HG03060 (cell line): Measurements from ENCODE around the gene SETBP1.

Experiments
- ATAC-seq: cut with Tn5 transposase; IDR thresholded peaks from one replicate; pipeline ENCODE4 v1.9.1; 2021; ENCODE audit warnings: low read depth, moderate number of reproducible peaks; ENCODE audit not compliant: unreplicated experiment

The SETBP1 gene

DNA sequence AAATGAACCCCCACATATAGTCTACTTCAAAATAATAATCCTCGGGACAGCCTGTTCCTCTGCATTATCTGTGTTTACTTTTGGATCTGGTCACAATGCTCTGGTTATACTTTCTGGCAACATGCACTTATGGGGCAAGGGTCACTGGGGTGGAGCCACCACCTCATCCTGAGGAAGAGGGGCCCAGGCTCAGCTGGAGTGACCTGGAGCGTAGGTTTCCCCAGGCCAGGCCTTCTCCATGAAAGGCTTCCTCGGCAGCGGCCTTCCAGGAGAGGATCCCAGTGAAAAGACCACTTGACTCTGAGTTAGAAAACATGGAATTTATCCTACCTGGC is 237.4 kb downstream of the SETBP1 start:
- no peak for ATAC-seq

DNA sequence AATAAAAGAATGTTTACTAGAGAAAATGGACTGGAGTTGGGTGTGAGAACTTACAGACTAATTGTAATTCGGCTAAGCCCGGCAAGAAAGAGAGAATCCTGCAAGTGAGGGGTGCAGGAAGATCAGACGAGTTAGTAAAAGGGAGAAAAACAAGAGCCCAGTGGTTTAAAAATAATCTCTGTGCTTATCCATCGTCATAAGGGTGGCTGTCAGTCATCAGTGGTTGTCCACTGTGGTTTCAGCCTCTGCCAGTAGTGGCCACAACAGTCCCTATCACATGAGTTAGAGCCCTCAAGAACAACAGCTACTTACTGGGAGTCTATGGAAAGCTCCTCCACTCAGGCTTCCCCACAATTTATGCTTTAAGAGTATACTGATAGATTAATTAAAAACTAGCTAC is 239.8 kb downstream of the SETBP1 start:
- ATAC-seq, result no peak

DNA sequence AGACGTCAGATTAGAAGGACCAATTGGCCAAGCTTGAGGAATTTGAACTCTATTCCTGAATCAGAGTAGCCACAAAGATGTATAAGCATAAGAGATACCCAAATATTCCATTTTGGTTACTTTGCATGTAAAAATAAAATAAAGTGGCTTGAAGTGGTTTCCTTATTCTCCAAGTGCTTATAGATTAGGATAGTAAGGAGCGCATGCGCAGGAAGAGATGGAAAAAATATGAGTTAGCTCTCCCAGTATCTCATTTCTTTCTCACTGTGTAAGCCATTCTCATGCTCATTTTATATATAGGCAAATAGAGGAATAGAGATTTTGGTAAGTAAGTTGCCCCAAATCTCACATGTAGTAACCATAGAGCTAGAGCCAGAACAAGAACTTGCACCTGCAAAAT is 241.3 kb downstream of the SETBP1 start:
- no peak for ATAC-seq

DNA sequence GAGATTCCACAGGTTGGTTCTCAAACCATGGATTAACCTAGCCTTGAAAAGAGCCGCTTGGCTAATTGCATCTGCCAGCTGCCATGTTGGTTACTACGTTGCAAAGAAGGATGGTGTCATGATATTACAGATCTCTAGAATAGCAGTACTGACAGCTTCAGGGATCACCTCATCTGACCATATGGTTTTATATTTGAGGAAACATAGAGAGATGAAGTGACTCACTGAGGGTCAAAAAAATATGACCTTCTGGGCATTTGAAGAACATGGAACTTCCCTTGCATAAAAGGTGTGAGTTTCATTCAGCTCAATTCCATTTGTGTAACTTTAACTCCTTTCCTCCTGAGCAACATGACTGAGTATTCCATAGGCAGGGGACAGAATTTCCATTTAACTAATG is 242.3 kb downstream of the SETBP1 start:
- ATAC-seq, result no peak

DNA sequence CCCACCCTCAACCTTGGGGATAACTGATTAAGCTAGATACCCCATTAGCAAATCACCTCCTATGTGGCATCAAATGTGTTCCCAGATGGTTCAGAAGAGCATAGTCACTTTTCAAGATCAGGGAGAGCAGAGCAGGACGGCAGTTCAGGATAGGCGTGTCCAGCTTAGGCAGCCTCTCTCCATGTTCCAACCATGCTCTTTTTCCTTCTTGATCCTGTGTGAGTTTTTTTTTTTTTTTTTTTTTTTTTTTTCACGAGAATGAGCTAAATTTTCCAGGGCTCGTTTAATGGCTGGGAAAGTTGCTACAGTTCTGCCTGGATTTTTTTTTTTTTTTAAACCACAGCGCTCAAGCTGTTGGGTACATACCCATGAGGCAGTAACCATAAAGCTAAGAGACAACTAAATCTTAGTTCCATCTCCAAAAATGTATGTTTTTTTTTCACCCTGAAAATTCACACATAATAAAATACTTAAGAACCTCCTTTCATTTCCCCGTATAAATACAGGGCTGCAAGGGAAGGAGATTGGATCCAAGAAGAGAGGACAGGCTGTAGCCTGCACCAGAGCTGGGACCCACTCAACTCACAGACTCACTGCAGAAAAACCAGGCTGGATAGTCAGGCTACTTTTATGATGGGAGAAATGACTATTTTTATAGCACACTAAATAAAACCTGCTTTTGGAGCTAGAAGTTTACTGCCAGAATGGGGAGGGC is 244.3 kb downstream of the SETBP1 start:
- no peak for ATAC-seq

DNA sequence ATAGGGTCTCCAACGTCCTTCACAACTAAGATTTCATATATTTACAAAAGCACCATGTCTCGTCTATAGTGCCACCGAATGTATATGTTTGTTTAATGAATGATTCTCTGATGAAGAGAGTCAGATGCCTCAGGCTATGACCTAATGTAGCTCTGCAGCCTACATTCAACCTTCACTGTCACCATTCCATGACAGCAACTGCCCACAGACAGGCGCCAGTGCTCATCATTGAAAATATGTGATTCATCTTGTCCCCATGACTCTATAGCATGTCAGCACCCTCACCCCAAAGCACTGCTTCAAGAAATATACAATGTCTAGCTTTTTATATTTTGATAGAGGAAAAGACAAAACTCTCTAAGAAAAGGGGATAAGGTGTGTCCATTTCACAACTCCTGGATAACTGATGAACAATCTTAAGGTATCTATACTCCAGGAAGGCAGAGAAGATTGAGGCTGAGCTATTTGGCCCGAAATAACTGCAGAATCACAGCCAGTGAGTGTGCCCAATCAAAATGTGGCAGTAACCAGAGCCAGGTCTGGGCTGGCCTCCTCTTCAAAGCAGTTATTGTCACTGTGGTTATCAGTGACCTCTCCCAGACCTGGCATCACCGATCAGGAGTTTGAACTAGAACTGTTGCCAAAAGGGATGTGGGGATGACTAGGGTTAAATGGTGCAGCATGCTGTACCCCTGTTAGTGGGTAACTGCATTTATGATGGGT is 246.6 kb downstream of the SETBP1 start:
- no peak for ATAC-seq

DNA sequence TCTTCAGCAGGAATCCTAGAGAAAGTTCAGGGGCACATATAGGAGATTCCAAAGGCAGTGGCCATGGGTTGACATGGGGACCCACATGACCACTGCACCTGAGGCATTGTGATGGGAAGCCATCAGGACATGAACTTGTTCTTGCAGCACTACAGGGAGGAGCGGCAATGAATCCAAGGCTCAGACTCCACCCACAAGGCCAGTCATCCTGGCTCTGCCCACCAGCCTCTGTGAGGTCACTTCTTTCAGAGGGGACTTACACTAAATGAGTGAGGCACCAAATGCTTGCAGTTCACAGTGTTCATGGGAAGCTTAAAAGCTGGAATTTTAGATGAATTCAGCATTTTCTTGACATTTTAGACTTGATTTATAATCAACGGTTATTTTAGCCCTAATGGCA is 254.2 kb downstream of the SETBP1 start:
- no peak for ATAC-seq

DNA sequence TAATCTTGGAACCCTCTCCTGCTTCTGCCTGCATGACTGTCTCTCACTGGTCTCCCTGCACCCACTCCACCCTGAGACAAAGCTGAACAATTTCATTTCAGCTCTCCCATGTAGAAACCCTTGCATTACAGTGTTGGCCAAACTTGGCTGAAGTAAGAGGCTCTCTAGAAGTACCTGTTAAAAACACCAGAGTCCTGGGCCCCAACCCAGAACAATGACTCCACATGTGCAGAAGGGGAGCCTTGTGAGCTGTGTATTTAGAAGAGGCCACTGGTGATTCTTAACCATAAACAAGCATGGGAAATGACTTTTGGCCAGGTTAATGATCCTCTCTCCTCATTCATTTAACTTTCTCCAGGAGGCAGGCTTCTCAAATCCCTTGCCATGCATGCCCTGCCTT is 254.8 kb downstream of the SETBP1 start:
- no peak for ATAC-seq

DNA sequence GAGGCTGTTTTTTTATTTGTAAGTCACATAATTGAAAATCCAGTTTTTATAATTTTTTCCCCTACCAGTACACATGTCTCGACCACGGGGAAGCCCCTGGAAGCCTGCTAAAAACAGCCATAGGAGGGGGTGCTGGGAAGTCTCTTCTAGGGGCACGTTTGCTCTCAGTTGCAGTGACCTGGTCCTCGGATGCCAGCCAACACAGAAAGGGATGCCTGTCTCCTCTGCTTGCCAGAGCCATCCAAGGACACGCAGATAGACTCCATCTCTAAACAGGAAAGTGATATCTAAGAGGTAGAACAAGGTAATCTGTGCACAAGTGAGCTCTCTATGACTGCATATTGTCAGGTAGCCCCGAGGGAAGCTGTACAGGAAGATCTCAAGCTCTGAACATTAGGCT is 255.8 kb downstream of the SETBP1 start:
- no peak for ATAC-seq

DNA sequence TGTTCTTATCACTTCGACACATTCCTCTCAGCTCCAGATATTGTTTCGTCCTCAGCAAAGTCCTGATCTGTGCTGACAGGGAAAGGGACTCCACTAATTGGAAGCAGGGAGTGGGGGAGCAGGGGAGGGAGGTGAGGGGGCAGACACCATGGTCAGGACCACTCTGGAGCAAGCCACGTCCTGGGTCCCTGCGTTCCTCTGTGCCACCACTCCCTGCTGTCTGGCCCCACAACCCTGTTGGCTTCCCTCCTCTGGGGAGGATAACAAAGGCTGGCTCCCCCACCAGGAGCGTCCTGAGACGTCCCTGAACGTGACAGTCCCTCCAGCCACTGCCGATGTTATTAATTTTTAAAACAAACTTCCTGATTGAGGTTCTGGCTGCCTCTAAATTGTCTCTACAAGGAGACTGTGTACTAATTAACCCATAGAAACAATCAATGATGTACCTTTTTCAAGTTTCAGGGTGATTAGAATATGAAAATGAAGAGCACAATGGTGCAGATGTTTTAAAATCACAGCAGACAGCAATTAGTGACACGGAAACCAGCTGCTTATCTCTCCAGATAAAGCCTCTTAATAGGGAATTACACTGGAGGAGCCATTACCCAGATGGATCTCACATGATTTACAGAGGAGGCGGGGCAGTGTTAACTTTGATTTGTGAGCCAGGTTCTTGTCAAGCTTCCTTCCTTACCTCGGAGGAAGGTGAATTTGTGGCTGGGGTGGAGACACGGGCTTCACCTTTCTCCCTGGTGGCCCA is 257.5 kb downstream of the SETBP1 start:
- ATAC-seq, result no peak

DNA sequence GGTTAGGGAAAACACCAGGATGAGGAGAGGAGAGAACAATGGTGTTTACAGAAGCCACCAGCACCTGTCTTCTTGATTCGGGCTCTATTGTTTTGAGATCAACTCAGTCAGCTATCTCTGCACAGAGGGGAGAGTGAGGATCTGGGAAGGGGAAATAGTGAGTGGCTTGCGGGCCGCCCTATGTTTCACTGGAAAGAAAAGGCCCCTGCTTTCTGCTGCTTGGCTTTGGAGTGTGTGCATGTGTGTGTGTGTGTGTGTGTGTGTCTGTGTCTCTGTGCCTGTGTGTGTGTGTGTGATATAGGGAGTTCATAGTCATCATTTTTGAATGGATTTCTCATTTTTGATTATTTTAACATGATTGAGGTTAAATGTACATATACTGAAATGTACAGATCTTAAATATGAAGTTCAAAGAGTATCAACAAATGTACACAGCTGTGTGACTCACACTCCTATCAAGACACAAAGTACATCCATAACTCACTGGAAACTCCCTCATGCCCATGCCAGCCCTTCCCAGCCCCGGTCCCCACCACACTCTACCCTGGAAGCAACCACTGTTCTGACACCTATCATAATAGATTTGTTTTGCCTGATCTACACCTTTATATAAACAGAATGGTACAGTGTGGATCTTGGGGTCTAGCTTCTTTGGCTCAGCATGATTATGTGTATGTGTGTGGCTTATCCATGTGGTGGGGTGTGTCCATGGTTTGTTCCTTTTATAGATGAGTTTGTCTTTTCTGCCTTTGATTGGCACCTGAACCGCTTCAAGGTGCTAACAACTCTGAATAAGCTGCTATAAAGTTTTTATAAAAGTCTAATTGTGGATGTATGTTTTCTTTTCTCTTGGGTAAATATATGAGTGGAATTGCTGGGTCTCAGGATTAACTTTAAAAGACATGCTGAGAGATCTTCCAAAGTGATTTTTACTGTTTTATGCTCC is 258.3 kb downstream of the SETBP1 start:
- no peak for ATAC-seq

DNA sequence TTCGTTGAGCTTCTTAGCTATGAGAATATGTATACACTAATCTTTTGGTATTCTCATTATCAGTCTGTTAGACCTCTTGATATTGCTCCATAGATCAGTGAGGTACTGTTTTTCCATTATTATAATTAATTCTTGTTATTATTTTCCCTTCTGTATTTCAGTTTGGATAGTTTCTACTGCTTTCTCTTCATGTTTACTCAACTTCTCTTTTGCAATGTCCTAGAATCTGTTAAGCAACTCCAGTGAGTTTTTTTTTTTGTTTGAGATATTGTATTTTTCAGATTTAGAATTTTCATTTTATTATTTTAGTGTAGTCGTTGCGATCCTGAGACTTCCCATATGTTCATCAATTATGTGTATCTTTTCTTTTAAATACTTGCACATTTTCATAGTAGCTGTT is 260.8 kb downstream of the SETBP1 start:
- no peak for ATAC-seq

DNA sequence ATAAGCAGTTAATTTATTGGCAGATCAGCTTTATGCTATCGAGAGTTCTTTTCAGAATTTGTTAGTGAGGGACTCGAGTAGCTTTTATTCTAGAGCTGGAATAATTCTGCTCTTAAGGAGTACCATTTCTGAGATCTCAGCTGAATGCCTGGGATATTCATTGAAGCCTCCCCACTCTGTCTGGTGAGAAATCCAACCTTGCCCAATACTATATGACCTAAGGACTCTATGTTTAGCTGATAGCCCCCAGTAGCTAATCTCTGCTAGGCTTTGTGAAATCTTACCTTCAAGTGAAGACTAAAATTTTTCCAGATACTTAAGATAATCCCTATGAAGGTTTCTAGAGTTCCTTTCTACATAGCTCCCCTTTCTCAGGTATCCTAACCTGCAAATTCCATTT is 261.4 kb downstream of the SETBP1 start:
- ATAC-seq, result no peak

DNA sequence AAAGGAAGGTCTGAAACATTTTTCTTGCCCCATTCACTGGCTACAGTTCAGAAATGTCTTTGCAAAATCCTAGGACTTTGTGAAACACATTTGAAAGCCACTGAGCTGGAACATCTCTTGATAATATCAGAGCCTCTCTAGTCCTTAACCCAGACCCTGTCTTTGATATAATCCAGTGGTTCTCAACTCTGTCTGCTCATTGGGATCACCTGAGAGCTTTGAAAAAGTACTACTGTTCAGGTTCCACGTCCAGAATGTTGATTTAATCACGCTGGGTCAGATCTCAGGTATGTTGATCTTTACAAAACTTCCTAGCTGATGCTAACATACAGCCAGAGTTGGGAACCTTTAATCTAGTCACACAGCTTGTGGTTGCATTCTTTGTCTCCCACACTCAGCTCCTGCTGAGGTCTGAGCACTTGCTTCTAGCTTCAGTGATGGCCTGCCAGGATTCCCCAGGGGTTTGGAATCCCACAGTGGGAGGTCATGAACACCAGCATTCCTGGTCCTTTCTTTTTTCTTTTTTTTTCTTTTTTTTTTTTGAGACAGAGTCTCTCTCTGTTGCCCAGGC is 262.7 kb downstream of the SETBP1 start:
- no peak for ATAC-seq

DNA sequence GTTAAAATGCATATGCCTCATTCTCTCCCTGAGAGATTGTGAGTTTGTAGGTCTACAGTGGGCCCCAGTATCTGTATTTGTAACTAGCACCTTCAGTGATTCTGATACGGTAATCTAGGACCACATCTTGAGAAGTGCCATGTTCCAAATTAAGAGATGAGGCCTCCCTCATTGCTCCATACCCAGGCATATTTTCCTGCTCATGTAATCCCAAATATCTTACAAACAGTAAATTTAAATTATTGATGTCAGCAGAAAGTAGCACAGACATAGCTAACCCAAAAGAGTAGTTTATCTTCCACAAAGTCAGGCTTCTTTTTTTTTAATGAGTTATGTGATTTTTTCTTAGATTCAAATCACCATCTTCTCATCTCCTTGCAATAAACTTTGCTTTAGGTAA is 263.8 kb downstream of the SETBP1 start:
- no peak for ATAC-seq

DNA sequence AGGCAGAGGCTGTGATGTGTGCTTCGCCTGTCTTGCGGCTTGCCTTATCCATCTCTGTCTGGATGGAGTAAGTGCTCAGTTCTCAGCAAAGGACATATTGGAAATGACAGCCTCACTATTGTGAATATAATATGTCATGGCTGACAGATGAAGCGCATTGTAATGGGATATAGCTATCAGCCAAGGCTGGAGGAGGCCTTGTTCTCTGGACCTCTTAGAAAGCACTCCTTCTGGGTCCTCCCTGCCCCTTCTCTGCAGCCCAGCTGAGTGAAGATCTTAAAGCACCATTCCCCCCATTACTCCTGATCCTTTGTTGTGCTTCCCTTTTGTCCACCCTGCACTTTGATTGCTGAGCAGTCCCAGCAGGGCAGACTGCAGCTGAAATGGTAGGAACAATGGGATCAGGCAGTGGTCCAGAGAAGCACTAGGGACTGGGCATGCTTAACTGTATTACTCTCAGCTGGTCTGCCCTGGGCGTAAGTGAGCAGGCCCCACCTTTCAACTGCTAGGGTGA is 265.3 kb downstream of the SETBP1 start:
- no peak for ATAC-seq

DNA sequence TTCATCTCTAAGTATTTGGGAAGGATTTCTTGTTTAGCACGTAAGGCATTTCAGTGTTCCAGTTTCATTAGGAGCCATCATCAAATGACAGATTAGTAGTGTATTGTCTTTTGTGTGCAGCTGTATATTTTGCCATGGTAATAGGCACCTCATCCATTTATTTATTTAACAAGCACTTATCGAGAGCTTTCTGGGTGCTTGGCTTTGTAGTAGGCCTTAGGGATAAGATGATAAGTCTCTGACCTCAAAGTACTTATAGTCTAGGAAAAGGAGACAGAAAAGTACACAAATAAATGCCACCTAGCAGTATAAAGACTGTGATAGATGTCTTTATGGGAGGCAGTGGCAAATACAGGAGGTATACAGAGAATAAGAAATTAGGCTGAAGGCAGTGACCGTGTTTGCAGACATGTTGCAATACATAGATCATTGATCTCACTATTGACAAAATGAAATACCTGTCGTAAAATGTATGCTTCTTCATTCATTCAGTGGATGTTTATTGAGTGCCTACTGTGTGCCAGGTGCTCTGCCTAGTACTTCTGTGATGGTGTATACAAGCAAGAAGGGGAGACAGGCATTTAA is 265.9 kb downstream of the SETBP1 start:
- ATAC-seq, result no peak

DNA sequence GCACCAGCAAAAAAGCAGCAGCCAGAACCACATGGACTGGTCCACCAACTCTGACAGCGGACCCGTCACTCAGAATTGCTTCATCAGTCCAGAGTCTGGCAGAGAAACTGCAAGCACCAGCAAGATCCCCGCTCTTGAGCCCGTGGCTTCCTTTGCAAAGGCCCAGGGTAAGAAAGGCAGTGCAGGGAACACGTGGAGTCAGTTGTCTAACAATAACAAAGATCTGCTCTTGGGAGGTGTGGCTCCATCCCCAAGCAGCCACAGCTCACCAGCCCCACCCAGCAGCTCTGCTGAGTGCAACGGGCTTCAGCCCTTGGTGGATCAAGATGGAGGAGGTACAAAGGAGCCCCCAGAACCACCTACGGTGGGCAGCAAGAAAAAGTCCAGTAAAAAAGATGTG is 269.3 kb downstream of the SETBP1 start:
- no peak for ATAC-seq

DNA sequence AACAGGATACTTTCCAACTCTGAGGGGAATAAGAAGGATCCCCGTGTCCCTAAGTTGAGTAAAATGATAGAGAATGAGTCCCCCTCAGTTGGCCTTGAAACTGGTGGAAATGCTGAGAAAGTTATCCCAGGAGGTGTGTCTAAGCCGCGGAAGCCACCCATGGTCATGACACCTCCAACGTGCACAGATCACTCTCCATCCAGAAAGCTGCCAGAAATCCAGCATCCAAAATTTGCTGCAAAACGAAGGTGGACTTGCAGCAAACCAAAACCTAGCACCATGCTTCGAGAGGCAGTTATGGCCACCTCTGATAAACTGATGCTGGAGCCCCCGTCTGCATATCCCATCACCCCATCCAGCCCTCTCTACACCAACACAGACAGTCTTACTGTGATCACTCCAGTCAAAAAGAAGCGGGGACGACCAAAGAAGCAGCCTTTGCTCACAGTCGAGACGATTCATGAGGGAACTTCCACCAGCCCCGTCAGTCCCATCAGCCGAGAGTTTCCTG is 270.1 kb downstream of the SETBP1 start:
- ATAC-seq, result no peak

DNA sequence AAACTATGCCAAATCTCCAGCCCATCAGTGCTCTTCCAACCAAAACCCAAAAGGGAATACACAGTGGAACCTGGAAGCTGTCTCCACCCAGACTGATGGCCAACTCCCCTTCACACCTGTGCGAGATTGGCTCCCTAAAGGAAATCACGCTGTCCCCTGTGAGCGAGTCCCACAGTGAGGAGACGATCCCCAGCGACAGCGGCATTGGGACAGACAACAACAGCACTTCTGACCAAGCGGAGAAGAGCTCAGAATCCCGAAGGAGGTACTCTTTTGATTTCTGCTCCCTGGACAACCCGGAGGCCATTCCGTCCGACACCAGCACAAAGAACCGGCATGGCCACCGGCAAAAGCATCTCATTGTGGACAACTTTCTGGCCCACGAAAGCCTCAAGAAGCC is 271.1 kb downstream of the SETBP1 start:
- no peak for ATAC-seq
